ENCODE results near the gene KNG1. TPM values are rescaled to one million over a fixed set of nuclear protein-coding genes. Genes with fewer than 3 reads are reported as not detected.

Gene KNG1
- total RNA-seq, 2 experiments from 2014 or later: not detected

GRCh38 chr3:186783731-186784515 lies 66.8 kb downstream of the KNG1 start:
- POLR2A ChIA-PET: interaction anchor here (0.5 to 5.2 kb wide), 48 partner anchors 8 to 1016 kb away, joined by 3 to 131 read pairs (median 4); partner anchors contain the start of genes AHSG, DNAJB11, RFC4 and RPL39L
- Mint-ChIP-seq H3K36me3 (ENCODE audit: low read depth) (peaks cover 56% of the 10 kb centered on the region), H3K4me1 (ENCODE audit: low read depth) (peaks cover 44% of the 10 kb centered on the region), H3K4me3 (peak overlapping the region; percentile 91), H3K9me3 (ENCODE audit: insufficient read depth) (no peaks in the 10 kb centered on the region), H3K27me3 (ENCODE audit: low read depth) (no peaks in the 10 kb centered on the region), H3K27ac (peak overlapping the region; percentile 97)
- CTCF ChIA-PET: interaction anchor here (1.0 to 2.1 kb wide), 4 partner anchors 12 to 214 kb away, joined by 4 to 9 read pairs (median 5); partner anchors contain the start of gene DNAJB11
- ATAC-seq: peak; percentile 69
- DNase-seq: peak; percentile 88

- ChIA-PET POLR2A (interaction anchor here (0.6 to 5.2 kb wide), 16 partner anchors 12 to 853 kb away, joined by 3 to 131 read pairs (median 8); partner anchors contain the start of genes DNAJB11, RFC4, RPL39L and TBCCD1), CTCF (interaction anchor here (0.8 to 2.1 kb wide), 5 partner anchors 13 to 170 kb away, joined by 3 to 9 read pairs (median 4); no protein-coding TSS in a partner anchor)
- Mint-ChIP-seq H3K27ac (peak overlapping the region; percentile 97), H3K4me3 (peak overlapping the region; percentile 91), H3K4me1 (ENCODE audit: low read depth) (peaks cover 49% of the 10 kb centered on the region), H3K27me3 (ENCODE audit: low read depth) (no peaks in the 10 kb centered on the region), H3K9me3 (ENCODE audit: insufficient read depth) (no peaks in the 10 kb centered on the region), H3K36me3 (ENCODE audit: low read depth) (peaks cover 66% of the 10 kb centered on the region)
- DNase-seq (no peak), ATAC-seq (no peak)
Observed at GRCh38 chr3:186784820-186785494, 67.8 kb downstream of the KNG1 start.

DNA sequence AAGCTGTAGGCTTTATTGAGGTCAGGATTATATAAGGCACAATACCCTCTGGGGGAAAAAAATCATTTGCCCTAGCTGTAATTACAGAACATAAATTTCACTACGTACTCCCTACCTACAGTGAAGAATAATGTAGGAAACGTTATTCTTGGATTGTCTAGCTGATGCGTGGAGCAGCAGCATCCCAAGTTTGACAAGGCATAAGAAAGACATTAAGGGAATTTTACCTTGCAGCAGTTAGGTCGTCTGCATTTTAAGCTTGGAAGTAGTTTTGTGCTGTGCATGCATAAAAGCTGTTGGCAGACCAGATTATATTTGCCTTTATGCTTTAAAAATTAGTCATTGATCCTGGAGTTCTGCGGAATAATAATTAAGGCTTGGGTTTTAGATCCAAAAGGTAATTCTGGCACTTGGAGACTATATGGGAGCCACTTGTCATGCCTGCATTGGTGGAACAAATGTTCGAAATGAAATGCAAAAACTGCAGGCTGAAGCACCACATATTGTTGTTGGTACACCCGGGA lies 68.4 kb downstream of the KNG1 start:
- Mint-ChIP-seq H3K4me3 (peak overlapping the region; percentile 91), H3K27ac (peak overlapping the region; percentile 97), H3K4me1 (ENCODE audit: low read depth) (peaks cover 49% of the 10 kb centered on the region), H3K27me3 (ENCODE audit: low read depth) (no peaks in the 10 kb centered on the region), H3K9me3 (ENCODE audit: insufficient read depth) (no peaks in the 10 kb centered on the region), H3K36me3 (ENCODE audit: low read depth) (peaks cover 72% of the 10 kb centered on the region)
- ChIA-PET CTCF (interaction anchor here (0.8 to 2.1 kb wide), 6 partner anchors 13 to 171 kb away, joined by 3 to 9 read pairs (median 4); no protein-coding TSS in a partner anchor), POLR2A (interaction anchor here (0.6 to 5.2 kb wide), 7 partner anchors 13 to 849 kb away, joined by 3 to 123 read pairs (median 31); partner anchors contain the start of genes RFC4 and TRA2B)
- DNase-seq: no peak
- ATAC-seq: no peak

GRCh38 chr3:186786922-186787321 lies 69.8 kb downstream of the KNG1 start:
- H3K4me1 Mint-ChIP-seq (ENCODE audit: low read depth): peaks cover 47% of the 10 kb centered on the region
- peak overlapping the region; percentile 65 for H3K27ac Mint-ChIP-seq
- H3K27me3 Mint-ChIP-seq (ENCODE audit: low read depth): no peaks in the 10 kb centered on the region
- POLR2A ChIA-PET: interaction anchor here (2.0 to 4.0 kb wide), 4 partner anchors 12 to 18 kb away, joined by 7 to 25 read pairs (median 10); no protein-coding TSS in a partner anchor
- CTCF ChIA-PET: interaction anchor here (1.1 kb wide), 1 partner anchor 34 kb away, joined by 4 read pairs; no protein-coding TSS in a partner anchor
- peaks cover 84% of the 10 kb centered on the region for H3K36me3 Mint-ChIP-seq (ENCODE audit: low read depth)
- DNase-seq (no peak), ATAC-seq (no peak)
- peak overlapping the region; percentile 91 for H3K4me3 Mint-ChIP-seq
- no peaks in the 10 kb centered on the region for H3K9me3 Mint-ChIP-seq (ENCODE audit: insufficient read depth)

DNA sequence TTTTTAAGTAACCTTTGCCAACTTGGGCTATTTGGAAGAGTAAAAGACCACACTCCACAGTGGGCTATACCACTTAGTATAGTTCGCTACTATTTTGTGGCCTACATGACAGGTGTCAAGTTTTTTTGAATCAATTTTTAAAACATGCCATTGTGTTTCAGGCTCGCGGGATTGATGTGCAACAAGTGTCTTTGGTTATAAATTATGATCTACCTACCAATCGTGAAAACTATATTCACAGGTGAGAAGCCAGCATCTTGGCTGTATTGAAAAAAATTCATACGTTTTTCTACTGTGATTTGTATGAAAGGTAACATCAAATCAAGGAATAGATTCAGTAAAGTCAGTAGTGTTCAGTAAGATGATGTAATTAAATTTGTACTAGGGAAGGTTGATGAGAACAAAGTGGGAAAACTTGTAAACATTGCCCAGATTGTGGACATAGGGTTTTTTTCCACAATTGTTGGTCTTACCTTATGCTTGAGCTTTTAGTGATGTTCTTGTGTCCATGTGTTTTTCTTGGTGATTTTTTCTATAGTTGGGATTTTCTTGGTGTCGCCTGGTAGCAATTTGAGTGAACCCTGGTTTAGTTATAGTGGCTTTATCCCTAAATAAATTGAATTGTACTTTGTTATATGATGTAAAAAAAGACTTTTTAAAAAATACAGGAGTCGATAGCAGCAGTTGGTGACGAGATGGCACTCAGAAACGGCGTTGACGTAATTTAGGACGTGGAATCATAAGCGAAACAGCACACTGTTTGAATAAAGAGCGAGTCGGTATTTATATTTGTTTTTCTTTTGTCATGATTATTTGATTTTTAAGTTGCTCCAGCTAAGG lies 70.7 kb downstream of the KNG1 start:
- H3K4me1 Mint-ChIP-seq (ENCODE audit: low read depth): peaks cover 43% of the 10 kb centered on the region

DNA sequence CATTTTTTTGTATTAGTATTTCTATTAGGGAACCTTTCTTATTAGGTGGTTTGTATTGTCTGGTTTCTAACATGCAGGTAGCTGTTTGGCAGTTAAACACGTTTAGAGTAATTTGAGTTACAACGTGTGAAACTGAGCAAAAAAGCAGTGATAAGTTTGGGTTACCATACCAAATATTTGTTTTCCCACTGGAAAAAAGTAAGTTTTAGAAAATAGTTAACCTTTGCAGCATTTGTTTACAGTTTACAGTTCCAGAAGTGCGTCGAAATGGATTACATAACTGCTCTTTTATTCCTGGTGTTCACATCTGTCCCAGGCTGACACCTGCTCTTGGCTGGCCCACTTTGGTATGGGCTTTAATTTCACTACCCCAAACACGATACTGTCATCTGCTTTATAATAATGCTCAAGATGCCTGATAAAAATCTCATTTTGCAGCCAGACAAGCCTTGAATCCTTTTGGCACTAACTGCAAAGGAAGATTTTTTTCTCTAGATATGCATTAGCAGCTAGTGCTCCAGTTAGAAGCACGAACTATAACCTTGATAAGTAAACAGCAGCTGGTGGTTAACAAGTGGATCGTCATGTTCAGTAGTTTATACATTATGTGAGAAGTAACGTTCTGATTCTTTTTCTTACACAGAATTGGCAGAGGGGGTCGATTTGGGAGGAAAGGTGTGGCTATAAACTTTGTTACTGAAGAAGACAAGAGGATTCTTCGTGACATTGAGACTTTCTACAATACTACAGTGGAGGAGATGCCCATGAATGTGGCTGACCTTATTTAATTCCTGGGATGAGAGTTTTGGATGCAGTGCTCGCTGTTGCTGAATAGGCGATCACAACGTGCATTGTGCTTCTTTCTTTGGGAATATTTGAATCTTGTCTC lies 71.6 kb downstream of the KNG1 start:
- Mint-ChIP-seq H3K27me3 (ENCODE audit: low read depth) (no peaks in the 10 kb centered on the region), H3K9me3 (ENCODE audit: insufficient read depth) (no peaks in the 10 kb centered on the region), H3K36me3 (ENCODE audit: low read depth) (peaks cover 95% of the 10 kb centered on the region), H3K27ac (peak overlapping the region; percentile 65), H3K4me1 (ENCODE audit: low read depth) (peaks cover 43% of the 10 kb centered on the region), H3K4me3 (peak overlapping the region; percentile 91)
- ChIA-PET CTCF (interaction anchor here (0.6 to 1.5 kb wide), 4 partner anchors 11 to 172 kb away, joined by 3 to 4 read pairs (median 4); no protein-coding TSS in a partner anchor), POLR2A (interaction anchor here (0.6 to 4.0 kb wide), 8 partner anchors 10 to 121 kb away, joined by 3 to 25 read pairs (median 6); no protein-coding TSS in a partner anchor)
- ATAC-seq (no peak), DNase-seq (no peak)

More for the DNA sequence above, 70.7 kb downstream of the KNG1 start:
- Mint-ChIP-seq H3K27me3 (ENCODE audit: low read depth) (no peaks in the 10 kb centered on the region), H3K9me3 (ENCODE audit: insufficient read depth) (no peaks in the 10 kb centered on the region), H3K4me3 (peak overlapping the region; percentile 91), H3K36me3 (ENCODE audit: low read depth) (peaks cover 92% of the 10 kb centered on the region), H3K27ac (peak overlapping the region; percentile 65)
- ATAC-seq: no peak
- CTCF ChIA-PET: interaction anchor here (0.6 to 1.5 kb wide), 5 partner anchors 12 to 171 kb away, joined by 3 to 4 read pairs (median 4); no protein-coding TSS in a partner anchor
- POLR2A ChIA-PET: interaction anchor here (1.2 to 4.0 kb wide), 6 partner anchors 11 to 120 kb away, joined by 3 to 25 read pairs (median 8); no protein-coding TSS in a partner anchor
- DNase-seq: no peak

DNA sequence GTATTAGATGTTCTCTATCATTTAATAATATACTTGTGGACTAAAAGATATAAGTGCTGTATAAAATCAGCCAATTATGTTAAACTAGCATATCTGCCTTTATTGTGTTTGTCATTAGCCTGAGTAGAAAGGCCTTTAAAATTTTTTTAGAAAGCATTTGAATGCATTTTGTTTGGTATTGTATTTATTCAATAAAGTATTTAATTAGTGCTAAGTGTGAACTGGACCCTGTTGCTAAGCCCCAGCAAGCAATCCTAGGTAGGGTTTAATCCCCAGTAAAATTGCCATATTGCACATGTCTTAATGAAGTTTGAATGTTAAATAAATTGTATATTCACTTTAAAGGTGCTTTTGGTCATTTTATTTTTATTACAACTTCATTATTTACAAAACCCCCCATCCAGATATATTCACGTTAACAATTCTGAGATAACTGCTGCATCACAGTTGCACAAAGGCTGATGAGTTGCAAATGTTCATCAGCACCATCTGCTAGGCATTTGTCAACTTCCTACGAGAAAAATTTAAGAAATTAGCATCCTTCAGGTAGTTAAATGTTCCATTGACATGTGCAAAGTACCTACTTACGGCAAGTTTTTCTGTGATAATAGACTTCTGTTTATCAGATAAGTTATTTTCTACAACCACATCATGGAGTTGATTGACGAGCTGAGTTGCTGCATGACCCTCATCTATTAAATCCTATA lies 72.5 kb downstream of the KNG1 start:
- H3K27ac Mint-ChIP-seq: peak overlapping the region; percentile 76
- POLR2A ChIA-PET: interaction anchor here (0.6 to 4.0 kb wide), 5 partner anchors 9 to 50 kb away, joined by 3 to 25 read pairs (median 5); no protein-coding TSS in a partner anchor

GRCh38 chr3:186790261-186790981 lies 73.3 kb downstream of the KNG1 start:
- H3K36me3 Mint-ChIP-seq (ENCODE audit: low read depth): peaks cover 91% of the 10 kb centered on the region
- no peak for DNase-seq
- ATAC-seq: peak; percentile 1

More for the DNA sequence above, 72.5 kb downstream of the KNG1 start:
- Mint-ChIP-seq H3K27me3 (ENCODE audit: low read depth) (no peaks in the 10 kb centered on the region), H3K4me3 (no peak overlapping the region), H3K4me1 (ENCODE audit: low read depth) (peaks cover 41% of the 10 kb centered on the region), H3K36me3 (ENCODE audit: low read depth) (peaks cover 95% of the 10 kb centered on the region), H3K9me3 (ENCODE audit: insufficient read depth) (no peaks in the 10 kb centered on the region)
- DNase-seq (no peak), ATAC-seq (no peak)
- CTCF ChIA-PET: interaction anchor here (1.0 to 1.5 kb wide), 2 partner anchors 10 to 32 kb away, joined by 3 to 4 read pairs; no protein-coding TSS in a partner anchor

More at GRCh38 chr3:186790261-186790981, 73.3 kb downstream of the KNG1 start:
- H3K4me1 Mint-ChIP-seq (ENCODE audit: low read depth): peaks cover 39% of the 10 kb centered on the region
- H3K9me3 Mint-ChIP-seq (ENCODE audit: insufficient read depth): no peaks in the 10 kb centered on the region
- no peaks in the 10 kb centered on the region for H3K27me3 Mint-ChIP-seq (ENCODE audit: low read depth)
- H3K4me3 Mint-ChIP-seq: no peak overlapping the region
- no peak overlapping the region for H3K27ac Mint-ChIP-seq
- CTCF ChIA-PET: interaction anchor here (1.0 to 1.6 kb wide), 2 partner anchors 9 to 31 kb away, joined by 3 to 7 read pairs; no protein-coding TSS in a partner anchor
- POLR2A ChIA-PET: interaction anchor here (1.1 to 4.0 kb wide), 4 partner anchors 9 to 34 kb away, joined by 3 to 25 read pairs (median 4); no protein-coding TSS in a partner anchor

All from activated CD8-positive, alpha-beta T cell treated with anti-CD3 and anti-CD28 coated beads, Interleukin-2, amount 10 ng/mL, durations not matched to agents 7 days and 5 days (primary cell).